ENCODE measurements around the gene ZBTB16.

DNA sequence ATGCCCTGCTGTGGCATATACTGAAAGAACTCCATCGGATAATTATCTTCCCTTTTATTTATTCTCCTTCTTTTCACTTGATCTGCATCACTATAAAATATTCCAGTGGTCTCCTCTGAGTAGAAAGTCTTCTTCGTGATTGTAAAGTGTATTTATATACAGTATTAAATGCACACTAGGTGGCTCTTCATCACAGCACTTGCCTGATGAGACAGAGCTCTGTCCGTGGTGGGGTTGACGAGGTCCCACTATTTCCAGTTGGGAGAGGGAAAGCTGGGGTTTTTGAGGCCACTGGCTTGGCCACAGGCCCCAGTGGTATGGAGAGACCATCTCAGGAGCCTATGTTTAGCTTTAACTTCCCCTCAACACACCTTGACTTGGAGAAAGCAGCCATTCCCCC lies 31.6 kb upstream of the ZBTB16 start:
- TF ChIP-seq, protein P1, sequence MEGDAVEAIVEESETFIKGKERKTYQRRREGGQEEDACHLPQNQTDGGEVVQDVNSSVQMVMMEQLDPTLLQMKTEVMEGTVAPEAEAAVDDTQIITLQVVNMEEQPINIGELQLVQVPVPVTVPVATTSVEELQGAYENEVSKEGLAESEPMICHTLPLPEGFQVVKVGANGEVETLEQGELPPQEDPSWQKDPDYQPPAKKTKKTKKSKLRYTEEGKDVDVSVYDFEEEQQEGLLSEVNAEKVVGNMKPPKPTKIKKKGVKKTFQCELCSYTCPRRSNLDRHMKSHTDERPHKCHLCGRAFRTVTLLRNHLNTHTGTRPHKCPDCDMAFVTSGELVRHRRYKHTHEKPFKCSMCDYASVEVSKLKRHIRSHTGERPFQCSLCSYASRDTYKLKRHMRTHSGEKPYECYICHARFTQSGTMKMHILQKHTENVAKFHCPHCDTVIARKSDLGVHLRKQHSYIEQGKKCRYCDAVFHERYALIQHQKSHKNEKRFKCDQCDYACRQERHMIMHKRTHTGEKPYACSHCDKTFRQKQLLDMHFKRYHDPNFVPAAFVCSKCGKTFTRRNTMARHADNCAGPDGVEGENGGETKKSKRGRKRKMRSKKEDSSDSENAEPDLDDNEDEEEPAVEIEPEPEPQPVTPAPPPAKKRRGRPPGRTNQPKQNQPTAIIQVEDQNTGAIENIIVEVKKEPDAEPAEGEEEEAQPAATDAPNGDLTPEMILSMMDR (IDR thresholded peaks at IDR 0.05; ENCODE audit: extremely low read depth in 1 of 2, insufficient read depth in 1 of 2, low read depth in 1 of 2, low read length in 2 of 2) = no peak
- TF ChIP-seq POLR2A (IDR thresholded peaks at IDR 0.05; ENCODE audit: low read depth, low read length) (no peak), EZH2 (IDR thresholded peaks at IDR 0.05; ENCODE audit: borderline replicate concordance, low read depth, low read length, severe bottlenecking) (no peak), POLR2AphosphoS5 (IDR thresholded peaks at IDR 0.05; ENCODE audit: insufficient read depth, low read depth, low read length) (no peak)

All from endothelial cell of umbilical vein (primary cell).